SK-N-SH (cell line): Measurements from ENCODE around the gene TSEN2. TPM values are rescaled to one million over a fixed set of nuclear protein-coding genes. Genes with fewer than 3 reads are reported as not detected.

Source experiments
- CTCF ChIA-PET: fragments of 300-600, 350-600 bp; formaldehyde crosslinking; extraction: SDS; loops from one replicate; lab custom pipeline; 2021; lab: Yijun Ruan, JAX
- POLR2A ChIA-PET: fragments of 350-600 bp; sonication (Branson Sonifier 250); formaldehyde crosslinking; extraction: SDS; loops from one replicate; lab custom pipeline; 2020; ENCODE audit warnings: antibody characterized with exemption, inconsistent platforms; lab: Yijun Ruan, JAX
- DNase-seq: peaks from one replicate; pipeline ENCODE4 v3.0.0; 2012
- H2AFZ ChIP-seq: fragments of 200-600 bp; sonication (generic); 2 replicates; pipeline ENCODE4 v1.8.1; 2016; ENCODE audit warnings: antibody characterized with exemption, mild to moderate bottlenecking, low read depth
- H3F3A ChIP-seq: fragments of 200-600 bp; sonication (generic); replicated peaks from 2 replicates; pipeline ENCODE3; 2016; ENCODE audit warnings: antibody characterized with exemption, mild to moderate bottlenecking; ENCODE audit not compliant: insufficient read depth
- H3K27ac ChIP-seq, 2 experiments: fragments of 200-500 bp in 1 of 2; fragments of 200-600 bp in 1 of 2; sonication (Bioruptor generic) in 1 of 2; sonication (generic), shearing (Covaris generic) in 1 of 2; 2 replicates each; pipeline versions ENCODE4 v1.5.1 to v1.6.1; 2014 to 2016; ENCODE audit warnings: low read depth in 2 of 2, inconsistent platforms in 1 of 2, low read length in 1 of 2, mild to moderate bottlenecking in 1 of 2, mixed read lengths in 1 of 2
- H3K27me3 ChIP-seq: fragments of 200-600 bp; sonication (generic), shearing (Covaris generic); 2 replicates; pipeline ENCODE4 v1.6.1; 2016; ENCODE audit warnings: mixed run types; ENCODE audit not compliant: insufficient read depth
- H3K36me3 ChIP-seq, 2 experiments: fragments of 200-500 bp in 1 of 2; fragments of 200-600 bp in 1 of 2; sonication (Bioruptor generic) in 1 of 2; sonication (generic) in 1 of 2; replicated peaks in 1 of 2; 2 replicates each; pipeline versions ENCODE3 to v1.5.1; 2014 to 2016; ENCODE audit warnings: low read length in 1 of 2, mild to moderate bottlenecking in 1 of 2; ENCODE audit not compliant: insufficient read depth in 2 of 2, control insufficient read depth in 1 of 2
- H3K4me1 ChIP-seq, 2 experiments: fragments of 200-500 bp in 1 of 2; fragments of 200-600 bp in 1 of 2; sonication (Bioruptor generic) in 1 of 2; sonication (generic), shearing (Covaris generic) in 1 of 2; 2 replicates each; pipeline versions ENCODE4 v1.5.1 to v1.6.1; 2014 to 2016; ENCODE audit warnings: low read depth in 1 of 2, low read length in 1 of 2, mixed run types in 1 of 2; ENCODE audit not compliant: insufficient read depth in 2 of 2, control insufficient read depth in 1 of 2
- H3K4me2 ChIP-seq: fragments of 200-600 bp; sonication (generic), shearing (Covaris generic); 2 replicates; pipeline ENCODE4 v1.6.1; 2017; ENCODE audit warnings: mixed run types
- H3K4me3 ChIP-seq, 2 experiments: fragments of 200-500 bp in 1 of 2; fragments of 200-600 bp in 1 of 2; sonication (Bioruptor generic) in 1 of 2; sonication (generic), shearing (Covaris generic) in 1 of 2; 2 replicates each; pipeline versions ENCODE4 v1.5.1 to v1.8.1; 2014 to 2016; ENCODE audit warnings: low read depth in 2 of 2, inconsistent platforms in 1 of 2, low read length in 1 of 2, mild to moderate bottlenecking in 1 of 2, mixed read lengths in 1 of 2, moderate library complexity in 1 of 2
- H3K79me2 ChIP-seq: fragments of 200-600 bp; sonication (generic); 2 replicates; pipeline ENCODE4 v1.8.1; 2017; ENCODE audit warnings: mild to moderate bottlenecking; ENCODE audit not compliant: insufficient read depth
- H3K9ac ChIP-seq: fragments of 200-600 bp; sonication (generic); 2 replicates; pipeline ENCODE4 v1.6.1; 2017; ENCODE audit warnings: mixed run types
- H3K9me2 ChIP-seq: fragments of 200-600 bp; sonication (generic); 2 replicates; pipeline ENCODE4 v1.6.1; 2017; ENCODE audit warnings: mixed run types
- H3K9me3 ChIP-seq: fragments of 200-600 bp; sonication (generic); 2 replicates; pipeline ENCODE4 v1.6.1; 2017; ENCODE audit warnings: mixed run types, mild to moderate bottlenecking, moderate library complexity
- H4K20me1 ChIP-seq: fragments of 200-600 bp; sonication (generic); 2 replicates; pipeline ENCODE4 v1.6.1; 2017; ENCODE audit warnings: mild to moderate bottlenecking, mixed run types; ENCODE audit not compliant: insufficient read depth
- ELF1 ChIP-seq: IDR thresholded peaks from 2 replicates; pipeline ENCODE4 v1.4.0; 2012
- EP300 ChIP-seq, 2 experiments: IDR thresholded peaks; 2 replicates each; pipeline versions ENCODE4 v1.4.0 to v1.6.1; 2012; ENCODE audit warnings: borderline replicate concordance in 1 of 2, low read depth in 1 of 2, low read length in 1 of 2
- EZH2phosphoT487 ChIP-seq: fragments of 200-600 bp; sonication (generic); IDR thresholded peaks from 2 replicates; pipeline ENCODE4 v1.6.1; 2017; ENCODE audit warnings: low read depth, mixed run types, mild to moderate bottlenecking, antibody characterized with exemption, moderate library complexity, borderline replicate concordance
- FOSL2 ChIP-seq: IDR thresholded peaks from 2 replicates; pipeline ENCODE4 v1.4.0; 2012; ENCODE audit warnings: low read depth, mild to moderate bottlenecking, moderate library complexity, borderline replicate concordance
- FOXJ3 ChIP-seq: sonication (generic); formaldehyde crosslinking; IDR thresholded peaks from 2 replicates; pipeline ENCODE4 v1.5.1; 2020; ENCODE audit warnings: mild to moderate bottlenecking, missing genetic modification reagents
- GATA2 ChIP-seq: sonication (generic); formaldehyde crosslinking; IDR thresholded peaks from 2 replicates; pipeline ENCODE4 v1.5.0; 2020; ENCODE audit warnings: mild to moderate bottlenecking, missing genetic modification reagents
- MEF2A ChIP-seq: IDR thresholded peaks from 2 replicates; pipeline ENCODE4 v1.4.0; 2012; ENCODE audit warnings: low read depth, borderline replicate concordance
- NFIC ChIP-seq: IDR thresholded peaks from 2 replicates; pipeline ENCODE4 v1.4.0; 2012; ENCODE audit warnings: borderline replicate concordance
- RFX5 ChIP-seq: IDR thresholded peaks from 2 replicates; pipeline ENCODE4 v1.6.1; 2012; ENCODE audit warnings: mild to moderate bottlenecking, improper control_type of control experiment, low read length
- RXRA ChIP-seq: IDR thresholded peaks from 2 replicates; pipeline ENCODE4 v1.4.0; 2012; ENCODE audit warnings: low read depth, mild to moderate bottlenecking, borderline replicate concordance
- SMC3 ChIP-seq: IDR thresholded peaks from 2 replicates; pipeline ENCODE4 v1.6.1; 2012; ENCODE audit warnings: low read depth, low read length, improper control_type of control experiment
- TAF1 ChIP-seq: IDR thresholded peaks from 2 replicates; pipeline ENCODE4 v1.6.1; 2012; ENCODE audit warnings: low read depth, mild to moderate bottlenecking, low read length, moderate library complexity, borderline replicate concordance
- YY1 ChIP-seq: IDR thresholded peaks from 2 replicates; pipeline ENCODE4 v1.4.0; 2012; ENCODE audit warnings: low read depth, mild to moderate bottlenecking
- WGBS: methylation state at CpG from one replicate; pipeline ENCODE4 v1.1.6; 2017; ENCODE audit warnings: low lambda C conversion rate; 5-methylcytosine and 5-hydroxymethylcytosine counted together
- polyA plus RNA-seq, 3 experiments: library from polyadenylated mRNA; depleted of rRNA; stranded (reverse); fragments of >200 nt; gene quantifications; 2 replicates each; pipeline ENCODE4 v1.2.3, GENCODE V29; 2012
- TF ChIP-seq, protein P1 (sequence below): IDR thresholded peaks from 2 replicates; pipeline ENCODE4; 2012
- TF ChIP-seq, protein P2 (sequence below): IDR thresholded peaks from 2 replicates; pipeline ENCODE4 v1.4.0; 2012; ENCODE audit warnings: low read depth

TSEN2 gene
- polyA plus RNA-seq, 1 of the 3 experiments (the other 2 are of a cell fraction), result 13.0 TPM

DNA sequence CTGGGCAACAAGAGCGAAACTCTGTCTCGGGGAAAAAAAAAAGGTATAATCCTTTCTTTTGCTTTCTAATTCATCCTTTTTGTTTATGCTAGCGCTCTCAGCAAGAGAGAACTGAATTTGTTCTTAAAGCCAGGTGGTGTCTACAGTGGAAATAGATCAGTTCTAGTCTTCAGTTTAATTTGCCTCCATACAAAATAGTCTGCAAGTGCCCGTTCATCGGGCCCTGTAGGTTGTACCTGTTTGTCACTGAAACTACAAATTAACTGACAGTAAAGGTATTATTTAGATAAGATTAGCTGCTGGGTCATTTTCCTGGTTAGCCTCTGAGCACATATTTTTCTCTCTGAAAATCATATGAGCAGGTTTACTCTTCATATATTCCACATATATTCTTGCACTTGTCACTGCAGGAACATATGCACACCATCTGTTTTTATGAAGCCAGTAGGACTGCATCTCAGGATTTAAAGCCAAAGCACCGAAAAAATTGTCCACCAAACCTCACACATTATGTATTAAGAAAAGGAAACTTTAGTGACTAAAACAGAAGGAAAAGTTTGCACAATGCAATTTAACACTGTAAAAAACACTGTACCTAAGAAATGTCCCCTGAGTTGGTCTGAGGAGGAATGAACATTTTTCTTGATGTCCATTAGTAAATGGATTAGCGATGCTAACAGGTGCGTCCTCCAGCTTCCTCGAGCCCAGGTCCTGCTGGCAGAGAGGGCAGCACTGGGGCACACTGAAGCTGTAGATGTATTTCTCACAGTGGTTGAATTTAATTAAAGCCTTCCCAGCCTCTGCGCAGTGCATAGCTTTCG is 60.6 kb downstream of the TSEN2 start:
- TF ChIP-seq FOSL2 (no peak), SMC3 (no peak), GATA2 (no peak), RFX5 (no peak), YY1 (no peak), EZH2phosphoT487 (no peak), EP300 (IDR thresholded peaks at IDR 0.05; ENCODE audit: borderline replicate concordance in 1 of 2, low read depth in 1 of 2, low read length in 1 of 2) (no peak), FOXJ3 (no peak), MEF2A (no peak), ELF1 (no peak), RXRA (no peak), TAF1 (no peak), NFIC (no peak)
- TF ChIP-seq, all 33 proteins: peak for 0
- Histone ChIP-seq H3K36me3 (peaks cover 0 to 3% of the 10 kb centered on the region in 2 experiments), H3F3A (no peaks in the 10 kb centered on the region), H3K27me3 (no peaks in the 10 kb centered on the region), H3K9ac (no peak overlapping the region), H3K4me3 (no peak overlapping the region), H3K9me3 (no peaks in the 10 kb centered on the region), H2AFZ (no peak overlapping the region), H3K4me1 (peaks cover 0 to 2% of the 10 kb centered on the region in 2 experiments; a peak in 1 of 4 replicates), H3K79me2 (no peaks in the 10 kb centered on the region), H3K9me2 (no peaks in the 10 kb centered on the region), H4K20me1 (no peaks in the 10 kb centered on the region), H3K4me2 (no peak overlapping the region), H3K27ac (no peak overlapping the region)
- POLR2A ChIA-PET, result interaction anchor here (0.6 to 0.7 kb wide), 2 partner anchors 9 to 166 kb away, joined by 3 to 5 read pairs; no protein-coding TSS in a partner anchor
- CTCF ChIA-PET, result interaction anchor here (1.2 kb wide), 2 partner anchors 9 to 55 kb away, joined by 3 to 4 read pairs; no protein-coding TSS in a partner anchor
- WGBS, result 65% methylated on average over 11 of the region's 11 CpGs
- DNase-seq, result no peak

DNA sequence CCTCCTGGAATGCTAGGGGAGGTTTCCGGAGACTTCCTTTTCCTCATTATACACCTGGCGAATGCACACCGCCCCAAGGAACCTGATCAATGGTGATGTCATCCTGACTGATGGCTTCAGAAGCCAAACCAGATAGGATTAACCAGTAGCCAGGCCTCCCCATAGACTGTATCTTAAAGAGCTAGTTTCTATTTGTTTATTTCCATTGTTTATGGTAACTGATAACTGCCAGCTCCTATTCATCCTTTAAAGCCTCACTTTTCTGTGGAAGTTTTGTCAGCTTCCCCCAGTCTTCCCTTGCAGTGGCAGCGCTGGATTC is 61.2 kb downstream of the TSEN2 start, which contains the start of gene MKRN2OS:
Gene MKRN2OS (minus strand): TSS at position 27 of the 319 bp plus-strand sequence. CDS start 35 bp downstream, outside the sequence.
- no peak for DNase-seq
- Histone ChIP-seq H3K4me3 (no peak within 1 kb of the TSS), H2AFZ (no peak within 1 kb of the TSS), H3K9me2 (no peaks in the 10 kb centered on the region), H3K27ac (no peak within 1 kb of the TSS), H3F3A (no peaks in the 10 kb centered on the region), H3K27me3 (no peaks in the 10 kb centered on the region), H3K36me3 (peaks cover 0 to 3% of the 10 kb centered on the region in 2 experiments), H3K4me1 (peaks cover 0 to 2% of the 10 kb centered on the region in 2 experiments; a peak in 1 of 4 replicates), H3K9me3 (no peaks in the 10 kb centered on the region), H4K20me1 (no peaks in the 10 kb centered on the region), H3K79me2 (no peaks in the 10 kb centered on the region), H3K4me2 (no peak within 1 kb of the TSS), H3K9ac (no peak within 1 kb of the TSS)
- CTCF ChIA-PET, result interaction anchor here (0.9 to 1.2 kb wide), 3 partner anchors 9 to 54 kb away, joined by 3 to 4 read pairs (median 3); no protein-coding TSS in a partner anchor
- POLR2A ChIA-PET, result interaction anchor here (0.7 kb wide), 1 partner anchor 8 kb away, joined by 5 read pairs; no protein-coding TSS in a partner anchor
- TF ChIP-seq, protein P1, sequence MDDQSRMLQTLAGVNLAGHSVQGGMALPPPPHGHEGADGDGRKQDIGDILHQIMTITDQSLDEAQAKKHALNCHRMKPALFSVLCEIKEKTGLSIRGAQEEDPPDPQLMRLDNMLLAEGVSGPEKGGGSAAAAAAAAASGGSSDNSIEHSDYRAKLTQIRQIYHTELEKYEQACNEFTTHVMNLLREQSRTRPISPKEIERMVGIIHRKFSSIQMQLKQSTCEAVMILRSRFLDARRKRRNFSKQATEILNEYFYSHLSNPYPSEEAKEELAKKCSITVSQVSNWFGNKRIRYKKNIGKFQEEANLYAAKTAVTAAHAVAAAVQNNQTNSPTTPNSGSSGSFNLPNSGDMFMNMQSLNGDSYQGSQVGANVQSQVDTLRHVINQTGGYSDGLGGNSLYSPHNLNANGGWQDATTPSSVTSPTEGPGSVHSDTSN, result 0 out of 2 replicates have a peak, but pooled peaks have one; percentile 12
- TF ChIP-seq, protein P2, sequence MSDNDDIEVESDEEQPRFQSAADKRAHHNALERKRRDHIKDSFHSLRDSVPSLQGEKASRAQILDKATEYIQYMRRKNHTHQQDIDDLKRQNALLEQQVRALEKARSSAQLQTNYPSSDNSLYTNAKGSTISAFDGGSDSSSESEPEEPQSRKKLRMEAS, result no peak
- WGBS, result 90% methylated on average over 4 of the region's 4 CpGs
